Endothelial cell (in vitro differentiated cells): ENCODE results near the gene TNIP1. TPM values are rescaled to one million over a fixed set of nuclear protein-coding genes. Genes with fewer than 3 reads are reported as not detected.

Source experiments
- DNase-seq: peaks from one replicate; pipeline ENCODE4 v3.0.0; 2021; ENCODE audit warnings: low spot score
- H3K27ac Mint-ChIP-seq: one replicate; pipeline ENCODE4 v1.8.0; 2021; ENCODE audit warnings: mixed read lengths, inconsistent platforms; ENCODE audit not compliant: unreplicated experiment
- H3K27me3 Mint-ChIP-seq: one replicate; pipeline ENCODE4 v1.8.0; 2021; ENCODE audit warnings: mild to moderate bottlenecking, moderate library complexity, mixed read lengths, inconsistent platforms; ENCODE audit not compliant: unreplicated experiment
- H3K36me3 Mint-ChIP-seq: one replicate; pipeline ENCODE4 v1.8.0; 2021; ENCODE audit warnings: mild to moderate bottlenecking, low read depth, mixed read lengths, inconsistent platforms; ENCODE audit not compliant: unreplicated experiment
- H3K4me1 Mint-ChIP-seq: one replicate; pipeline ENCODE4 v1.8.0; 2021; ENCODE audit warnings: mild to moderate bottlenecking, mixed read lengths, inconsistent platforms; ENCODE audit not compliant: unreplicated experiment
- H3K4me3 Mint-ChIP-seq: one replicate; pipeline ENCODE4 v1.8.0; 2021; ENCODE audit warnings: mild to moderate bottlenecking, mixed read lengths, inconsistent platforms; ENCODE audit not compliant: unreplicated experiment
- H3K9me3 Mint-ChIP-seq: one replicate; pipeline ENCODE4 v1.8.0; 2021; ENCODE audit warnings: mixed read lengths, inconsistent platforms; ENCODE audit not compliant: unreplicated experiment
- total RNA-seq: library from RNA; stranded (reverse); fragmentation: NEBNext Ultra II Directional; extraction: Animal tissue kit (Norgen Biotek cat#: 25700); gene quantifications from one replicate; pipeline ENCODE4 v1.2.1, GENCODE V29; 2021; ENCODE audit not compliant: unreplicated experiment
- TF ChIP-seq, protein P1 (sequence below): fragments of 200-600 bp; sonication (generic); IDR thresholded peaks from one replicate; pipeline ENCODE4 v1.5.0; 2021; ENCODE audit warnings: antibody characterized with exemption; ENCODE audit not compliant: unreplicated experiment

TNIP1 gene
- total RNA-seq, 1 donor from 2014 or later: 76.0 TPM

DNA sequence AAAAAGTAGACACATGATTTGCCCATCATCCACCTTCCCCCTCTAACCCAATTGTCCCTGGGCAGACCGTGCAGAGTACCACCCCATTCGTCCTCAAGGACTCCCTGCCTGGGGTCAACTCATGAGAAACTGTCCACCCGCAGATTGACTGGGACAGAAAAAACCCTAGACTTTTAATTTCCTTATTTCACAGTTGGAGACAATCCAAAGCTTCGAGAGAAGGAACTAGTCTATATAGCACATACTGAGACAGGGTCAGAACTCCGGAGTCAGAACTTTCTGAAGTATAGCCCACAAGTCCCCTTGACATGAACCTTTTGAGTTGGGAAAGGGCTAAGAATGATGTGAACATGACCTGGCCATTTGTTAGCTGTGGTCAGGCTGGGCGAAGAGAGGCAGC is 68.0 kb downstream of the TNIP1 start:
- Mint-ChIP-seq H3K4me3 (no peak overlapping the region), H3K27ac (no peak overlapping the region), H3K27me3 (peaks cover 3% of the 10 kb centered on the region), H3K9me3 (no peaks in the 10 kb centered on the region), H3K36me3 (no peaks in the 10 kb centered on the region), H3K4me1 (no peaks in the 10 kb centered on the region)
- TF ChIP-seq, protein P1, sequence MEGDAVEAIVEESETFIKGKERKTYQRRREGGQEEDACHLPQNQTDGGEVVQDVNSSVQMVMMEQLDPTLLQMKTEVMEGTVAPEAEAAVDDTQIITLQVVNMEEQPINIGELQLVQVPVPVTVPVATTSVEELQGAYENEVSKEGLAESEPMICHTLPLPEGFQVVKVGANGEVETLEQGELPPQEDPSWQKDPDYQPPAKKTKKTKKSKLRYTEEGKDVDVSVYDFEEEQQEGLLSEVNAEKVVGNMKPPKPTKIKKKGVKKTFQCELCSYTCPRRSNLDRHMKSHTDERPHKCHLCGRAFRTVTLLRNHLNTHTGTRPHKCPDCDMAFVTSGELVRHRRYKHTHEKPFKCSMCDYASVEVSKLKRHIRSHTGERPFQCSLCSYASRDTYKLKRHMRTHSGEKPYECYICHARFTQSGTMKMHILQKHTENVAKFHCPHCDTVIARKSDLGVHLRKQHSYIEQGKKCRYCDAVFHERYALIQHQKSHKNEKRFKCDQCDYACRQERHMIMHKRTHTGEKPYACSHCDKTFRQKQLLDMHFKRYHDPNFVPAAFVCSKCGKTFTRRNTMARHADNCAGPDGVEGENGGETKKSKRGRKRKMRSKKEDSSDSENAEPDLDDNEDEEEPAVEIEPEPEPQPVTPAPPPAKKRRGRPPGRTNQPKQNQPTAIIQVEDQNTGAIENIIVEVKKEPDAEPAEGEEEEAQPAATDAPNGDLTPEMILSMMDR: no peak
- DNase-seq: no peak

DNA sequence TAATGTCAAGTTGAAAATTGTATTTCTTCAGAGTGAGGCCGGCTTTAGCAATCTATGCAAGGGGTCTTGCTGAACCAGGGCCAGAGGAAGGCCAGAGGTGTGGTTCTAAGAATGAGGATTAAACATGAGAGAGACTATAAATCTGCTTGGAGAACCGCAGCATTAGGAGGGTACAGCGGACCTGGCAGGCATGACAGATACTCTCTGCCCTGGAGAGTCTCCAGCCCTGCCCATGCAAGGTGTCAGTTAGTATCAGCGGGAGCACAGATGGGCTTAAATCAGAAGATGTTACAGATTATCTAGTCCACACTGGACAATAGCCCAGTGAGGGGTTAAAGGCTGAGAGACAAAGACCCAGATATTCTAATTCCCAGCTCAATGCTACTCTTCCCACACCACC is 71.9 kb downstream of the TNIP1 start:
- no peak overlapping the region for H3K4me3 Mint-ChIP-seq
- H3K36me3 Mint-ChIP-seq: no peaks in the 10 kb centered on the region
- H3K27ac Mint-ChIP-seq: no peak overlapping the region
- no peak for DNase-seq
- H3K4me1 Mint-ChIP-seq: no peaks in the 10 kb centered on the region
- TF ChIP-seq, protein P1: no peak
- no peaks in the 10 kb centered on the region for H3K9me3 Mint-ChIP-seq
- H3K27me3 Mint-ChIP-seq: peaks cover 4% of the 10 kb centered on the region

DNA sequence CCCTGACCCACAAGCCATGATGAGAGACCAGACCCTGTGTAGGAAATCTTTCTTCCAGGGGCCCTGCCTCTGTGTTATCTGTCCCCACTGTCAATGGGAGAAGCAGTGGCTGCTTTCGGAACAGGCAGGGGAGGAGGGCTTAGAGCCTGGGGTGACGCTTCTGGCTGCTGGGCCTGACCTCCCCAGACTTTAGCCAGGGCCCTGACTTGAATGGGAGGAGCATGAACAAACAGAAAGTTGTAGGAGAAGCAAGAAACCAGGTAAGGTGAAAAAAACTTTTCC is 72.7 kb downstream of the TNIP1 start:
- Mint-ChIP-seq H3K4me1 (no peaks in the 10 kb centered on the region), H3K9me3 (no peaks in the 10 kb centered on the region), H3K36me3 (no peaks in the 10 kb centered on the region), H3K27ac (no peak overlapping the region), H3K4me3 (no peak overlapping the region), H3K27me3 (peaks cover 4% of the 10 kb centered on the region)
- no peak for DNase-seq
- TF ChIP-seq, protein P1: no peak

DNA sequence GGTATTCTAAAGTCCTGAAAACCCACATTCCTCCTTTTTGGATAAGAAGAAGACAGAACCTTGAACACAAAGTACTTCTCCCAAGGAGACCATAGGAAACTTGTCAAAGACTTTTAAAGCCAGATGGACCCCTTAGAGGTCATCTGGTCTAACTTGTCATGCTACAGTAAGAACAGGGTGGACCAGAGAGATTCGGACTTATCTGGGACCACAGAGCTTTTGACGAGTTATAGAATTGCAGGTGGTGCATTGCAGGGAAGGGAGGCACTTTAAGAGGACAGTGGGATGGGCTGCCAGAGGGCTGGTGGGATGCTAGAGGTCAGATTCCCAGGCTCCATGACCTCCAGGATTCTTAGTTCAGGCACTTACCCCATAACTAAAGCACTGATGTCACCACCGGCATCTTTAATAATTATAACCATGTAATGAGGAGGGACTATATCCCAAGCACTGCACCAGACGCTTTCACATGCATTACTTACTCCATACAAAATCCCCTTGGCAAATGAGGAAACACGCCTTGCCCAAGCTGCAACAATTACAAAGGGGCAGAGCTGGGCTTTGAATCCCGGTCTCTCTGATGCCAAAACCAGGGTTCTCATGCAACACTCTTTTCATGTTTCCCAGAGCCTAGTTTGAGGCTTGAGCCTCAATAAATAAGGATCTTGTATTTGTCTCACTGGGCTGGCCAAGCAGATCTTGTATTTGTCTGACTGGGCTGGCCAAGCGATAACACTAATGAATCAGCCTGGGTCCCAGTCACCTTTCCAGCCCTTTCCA is 73.2 kb downstream of the TNIP1 start:
- no peak overlapping the region for H3K27ac Mint-ChIP-seq
- TF ChIP-seq, protein P1: no peak
- no peaks in the 10 kb centered on the region for H3K4me1 Mint-ChIP-seq
- H3K36me3 Mint-ChIP-seq: no peaks in the 10 kb centered on the region
- H3K27me3 Mint-ChIP-seq: peaks cover 3% of the 10 kb centered on the region
- no peak for DNase-seq
- no peak overlapping the region for H3K4me3 Mint-ChIP-seq
- H3K9me3 Mint-ChIP-seq: no peaks in the 10 kb centered on the region

DNA sequence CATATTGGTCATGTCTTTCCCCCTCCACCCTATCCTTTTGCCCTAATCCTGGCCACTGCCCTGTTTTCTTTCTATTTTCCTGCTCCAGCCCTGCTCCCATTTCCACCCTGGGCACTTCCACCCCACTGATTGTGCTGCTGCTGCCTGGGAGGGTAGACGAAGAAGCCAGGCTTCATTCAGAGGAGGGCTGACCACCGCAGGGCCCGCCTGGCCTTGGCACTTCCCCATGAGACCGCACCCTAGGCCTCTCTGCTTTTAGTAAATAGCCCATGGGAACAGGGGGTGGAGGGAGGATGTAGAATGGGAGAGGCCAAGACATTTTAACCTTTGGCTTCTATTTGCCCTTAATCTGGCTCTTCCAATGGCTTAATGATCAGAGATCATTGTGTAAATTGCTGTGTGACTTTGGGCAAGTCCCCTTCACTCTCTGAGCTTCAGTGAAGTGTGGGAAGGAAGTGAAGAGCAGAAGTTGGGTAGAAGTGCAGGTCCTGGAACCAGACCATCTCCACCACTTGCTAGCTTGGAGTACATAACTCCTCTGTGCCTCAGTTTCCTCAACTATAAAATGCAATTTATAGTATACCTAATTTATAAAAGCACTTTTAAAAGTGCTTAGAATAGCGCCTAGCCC is 74.0 kb downstream of the TNIP1 start:
- TF ChIP-seq, protein P1: no peak
- Mint-ChIP-seq H3K27ac (no peak overlapping the region), H3K9me3 (no peaks in the 10 kb centered on the region), H3K4me3 (no peak overlapping the region), H3K36me3 (no peaks in the 10 kb centered on the region), H3K27me3 (peaks cover 3% of the 10 kb centered on the region), H3K4me1 (no peaks in the 10 kb centered on the region)
- DNase-seq: no peak
